Muscle of leg (tissue), 11 donors: Measurements from ENCODE around the gene OST4. TPM values are rescaled to one million over a fixed set of nuclear protein-coding genes. Genes with fewer than 3 reads are reported as not detected.
A peak's percentile ranks its signal among the peaks of the same experiment; 100 is the strongest.

Experiments used
- DNase-seq: peaks from one replicate; pipeline ENCODE4 v3.0.0; 2013
- H3K27ac ChIP-seq: one replicate; pipeline ENCODE4 v1.5.1; 2013; ENCODE audit warnings: mild to moderate bottlenecking, low read length, control low read depth
- H3K27me3 ChIP-seq: one replicate; pipeline ENCODE4 v1.6.1; 2013; ENCODE audit warnings: low read length; ENCODE audit not compliant: control insufficient read depth, insufficient read depth
- H3K36me3 ChIP-seq: one replicate; pipeline ENCODE4 v1.6.1; 2013; ENCODE audit warnings: low read length; ENCODE audit not compliant: control insufficient read depth, insufficient read depth
- H3K4me1 ChIP-seq: one replicate; pipeline ENCODE4 v1.6.1; 2013; ENCODE audit warnings: low read length; ENCODE audit not compliant: control insufficient read depth, insufficient read depth
- H3K4me3 ChIP-seq: one replicate; pipeline ENCODE4 v1.5.1; 2013; ENCODE audit warnings: low read length, control low read depth
- H3K9me3 ChIP-seq: replicated peaks from 2 replicates; pipeline ENCODE4 v1.6.1; 2013; ENCODE audit warnings: low read depth, low read length; ENCODE audit not compliant: control insufficient read depth
- WGBS: methylation state at CpG from one replicate; pipeline ENCODE4 v1.1.5; 2013; ENCODE audit warnings: missing lambda C conversion rate; ENCODE audit not compliant: insufficient coverage; 5-methylcytosine and 5-hydroxymethylcytosine counted together
- polyA plus RNA-seq, 8 donors: library from polyadenylated mRNA; unstranded; fragments of 120-200 nt; gene quantifications; one replicate each; pipeline versions ENCODE4 v1.2.1 to v1.2.3, GENCODE V29; 2013; ENCODE audit warnings: inconsistent platforms in 1 of 8, low replicate concordance in 1 of 8; ENCODE audit not compliant: insufficient read length in 8 of 8, insufficient read depth in 1 of 8
- total RNA-seq: library from RNA; stranded (reverse); fragments of 120-200 nt; gene quantifications from one replicate; pipeline ENCODE4 v1.2.4, GENCODE V29; 2013

Gene OST4
- total and polyA plus RNA-seq, 9 donors: 216 to 376 (median 257) TPM

- Histone ChIP-seq H3K9me3 (no peaks in the 10 kb centered on the region), H3K4me3 (no peak overlapping the region), H3K27me3 (no peaks in the 10 kb centered on the region), H3K36me3 (no peaks in the 10 kb centered on the region), H3K27ac (no peak overlapping the region), H3K4me1 (no peaks in the 10 kb centered on the region)
- 80% methylated on average over 1 of the region's 3 CpGs for WGBS
- no peak for DNase-seq
These were observed 37.6 kb upstream of the OST4 start for GRCh38 chr2:27109083-27109482.

GRCh38 chr2:27108221-27108620 lies 36.8 kb upstream of the OST4 start:
- no peak for DNase-seq
- Histone ChIP-seq H3K9me3 (no peaks in the 10 kb centered on the region), H3K27me3 (no peaks in the 10 kb centered on the region), H3K4me3 (no peak overlapping the region), H3K36me3 (no peaks in the 10 kb centered on the region), H3K27ac (no peak overlapping the region), H3K4me1 (no peaks in the 10 kb centered on the region)
- WGBS: no CpG with 5 or more reads among the region's 2 CpGs

GRCh38 chr2:27105981-27106380 lies 34.5 kb upstream of the OST4 start:
- Histone ChIP-seq H3K36me3 (no peaks in the 10 kb centered on the region), H3K27me3 (no peaks in the 10 kb centered on the region), H3K9me3 (no peaks in the 10 kb centered on the region), H3K4me1 (no peaks in the 10 kb centered on the region), H3K4me3 (no peak overlapping the region), H3K27ac (no peak overlapping the region)
- no CpG with 5 or more reads among the region's 3 CpGs for WGBS
- DNase-seq: no peak

GRCh38 chr2:27102329-27102728 lies 30.9 kb upstream of the OST4 start:
- Histone ChIP-seq H3K36me3 (no peaks in the 10 kb centered on the region), H3K27me3 (no peaks in the 10 kb centered on the region), H3K9me3 (no peaks in the 10 kb centered on the region), H3K4me1 (no peaks in the 10 kb centered on the region), H3K27ac (no peak overlapping the region), H3K4me3 (no peak overlapping the region)
- DNase-seq: no peak
- 59% methylated on average over 2 of the region's 5 CpGs for WGBS

- 72% methylated on average over 9 of the region's 10 CpGs for WGBS
- H3K9me3 ChIP-seq: no peaks in the 10 kb centered on the region
These were observed 28.6 kb upstream of the OST4 start for GRCh38 chr2:27100036-27100435.

GRCh38 chr2:27099334-27099955 lies 28.0 kb upstream of the OST4 start:
- H3K36me3 ChIP-seq: no peaks in the 10 kb centered on the region
- 83% methylated on average over 13 of the region's 19 CpGs for WGBS
- H3K27me3 ChIP-seq: no peaks in the 10 kb centered on the region
- H3K27ac ChIP-seq: no peak overlapping the region
- DNase-seq: no peak
- no peaks in the 10 kb centered on the region for H3K9me3 ChIP-seq
- no peak overlapping the region for H3K4me3 ChIP-seq
- H3K4me1 ChIP-seq: peaks cover 10% of the 10 kb centered on the region

More at GRCh38 chr2:27100036-27100435, 28.6 kb upstream of the OST4 start:
- no peak overlapping the region for H3K27ac ChIP-seq
- no peak overlapping the region for H3K4me3 ChIP-seq
- no peak for DNase-seq
- no peaks in the 10 kb centered on the region for H3K36me3 ChIP-seq
- H3K27me3 ChIP-seq: no peaks in the 10 kb centered on the region
- H3K4me1 ChIP-seq: peaks cover 10% of the 10 kb centered on the region

GRCh38 chr2:27097341-27097740 lies 25.9 kb upstream of the OST4 start:
- 89% methylated on average over 11 of the region's 14 CpGs for WGBS

GRCh38 chr2:27096748-27097297 lies 25.4 kb upstream of the OST4 start:
- Histone ChIP-seq H3K9me3 (no peaks in the 10 kb centered on the region), H3K27ac (no peak overlapping the region), H3K4me1 (peaks cover 10% of the 10 kb centered on the region), H3K36me3 (no peaks in the 10 kb centered on the region), H3K27me3 (no peaks in the 10 kb centered on the region), H3K4me3 (no peak overlapping the region)
- DNase-seq: no peak
- WGBS: 78% methylated on average over 3 of the region's 3 CpGs

More at GRCh38 chr2:27097341-27097740, 25.9 kb upstream of the OST4 start:
- no peak for DNase-seq
- no peak overlapping the region for H3K27ac ChIP-seq
- no peaks in the 10 kb centered on the region for H3K27me3 ChIP-seq
- H3K36me3 ChIP-seq: no peaks in the 10 kb centered on the region
- peaks cover 10% of the 10 kb centered on the region for H3K4me1 ChIP-seq
- H3K4me3 ChIP-seq: no peak overlapping the region
- no peaks in the 10 kb centered on the region for H3K9me3 ChIP-seq

- Histone ChIP-seq H3K27ac (no peak overlapping the region), H3K4me1 (peaks cover 10% of the 10 kb centered on the region), H3K36me3 (no peaks in the 10 kb centered on the region), H3K4me3 (peak overlapping the region; percentile 43), H3K9me3 (no peaks in the 10 kb centered on the region), H3K27me3 (no peaks in the 10 kb centered on the region)
- 2% methylated on average over 7 of the region's 18 CpGs for WGBS
- peak; percentile 83 for DNase-seq
These were observed 24.5 kb upstream of the OST4 start for GRCh38 chr2:27095745-27096651.

- H3K9me3 ChIP-seq: no peaks in the 10 kb centered on the region
- H3K36me3 ChIP-seq: no peaks in the 10 kb centered on the region
- H3K27ac ChIP-seq: no peak overlapping the region
- no CpG with 5 or more reads among the region's 2 CpGs for WGBS
- DNase-seq: no peak
- H3K27me3 ChIP-seq: no peaks in the 10 kb centered on the region
- H3K4me3 ChIP-seq: no peak overlapping the region
- peaks cover 10% of the 10 kb centered on the region for H3K4me1 ChIP-seq
These were observed 23.9 kb upstream of the OST4 start for GRCh38 chr2:27095427-27095744.
